ENCODE results near the gene CRIP2.
A peak's percentile ranks its signal among the peaks of the same experiment; 100 is the strongest.

Gene CRIP2

GRCh38 chr14:105488781-105489541, 14.3 kb downstream of the CRIP2 start:
- peaks cover 45 to 47% of the 10 kb centered on the region in 2 donors for H3K4me1 ChIP-seq (ENCODE audit: control insufficient read depth in 2 of 2, insufficient read depth in 2 of 2, low read length in 2 of 2)
- no peaks in the 10 kb centered on the region for H3K36me3 ChIP-seq (ENCODE audit: control insufficient read depth in 2 of 2, insufficient read depth in 2 of 2, low read length in 2 of 2)
- H3K27me3 ChIP-seq (ENCODE audit: control insufficient read depth in 2 of 2, insufficient read depth in 2 of 2, low read length in 2 of 2): no peaks in the 10 kb centered on the region
- H3K9me3 ChIP-seq (ENCODE audit: control insufficient read depth in 2 of 2, low read length in 2 of 2): no peaks in the 10 kb centered on the region
- peak overlapping the region; percentile 67 to 77 for H3K4me3 ChIP-seq (ENCODE audit: low read length in 2 of 2)
- H3K27ac ChIP-seq (ENCODE audit: low read depth in 2 of 2, low read length in 2 of 2): peak overlapping the region; percentile 94 to 95
- peak overlapping the region in 1 of 2 donors; percentile 63 for H3K9ac ChIP-seq (ENCODE audit: low read depth in 1 of 2, low read length in 2 of 2)

GRCh38 chr14:105489542-105490266, 15.1 kb downstream of the CRIP2 start:
- Histone ChIP-seq H3K27me3 (ENCODE audit: control insufficient read depth in 2 of 2, insufficient read depth in 2 of 2, low read length in 2 of 2) (no peaks in the 10 kb centered on the region), H3K4me1 (ENCODE audit: control insufficient read depth in 2 of 2, insufficient read depth in 2 of 2, low read length in 2 of 2) (peaks cover 37 to 42% of the 10 kb centered on the region in 2 donors), H3K36me3 (ENCODE audit: control insufficient read depth in 2 of 2, insufficient read depth in 2 of 2, low read length in 2 of 2) (no peaks in the 10 kb centered on the region), H3K4me3 (ENCODE audit: low read length in 2 of 2) (peak overlapping the region; percentile 69 to 77), H3K27ac (ENCODE audit: low read depth in 2 of 2, low read length in 2 of 2) (peak overlapping the region; percentile 94 to 95), H3K9ac (ENCODE audit: low read depth in 1 of 2, low read length in 2 of 2) (peak overlapping the region; percentile 79 to 85), H3K9me3 (ENCODE audit: control insufficient read depth in 2 of 2, low read length in 2 of 2) (no peaks in the 10 kb centered on the region)

GRCh38 chr14:105490267-105490571, 15.6 kb downstream of the CRIP2 start:
- Histone ChIP-seq H3K27ac (ENCODE audit: low read depth in 2 of 2, low read length in 2 of 2) (peak overlapping the region; percentile 94 to 95), H3K36me3 (ENCODE audit: control insufficient read depth in 2 of 2, insufficient read depth in 2 of 2, low read length in 2 of 2) (no peaks in the 10 kb centered on the region), H3K27me3 (ENCODE audit: control insufficient read depth in 2 of 2, insufficient read depth in 2 of 2, low read length in 2 of 2) (no peaks in the 10 kb centered on the region), H3K9ac (ENCODE audit: low read depth in 1 of 2, low read length in 2 of 2) (peak overlapping the region; percentile 79 to 85), H3K4me3 (ENCODE audit: low read length in 2 of 2) (peak overlapping the region; percentile 69 to 77), H3K4me1 (ENCODE audit: control insufficient read depth in 2 of 2, insufficient read depth in 2 of 2, low read length in 2 of 2) (peaks cover 35 to 39% of the 10 kb centered on the region in 2 donors), H3K9me3 (ENCODE audit: control insufficient read depth in 2 of 2, low read length in 2 of 2) (no peaks in the 10 kb centered on the region)

- no peaks in the 10 kb centered on the region for H3K36me3 ChIP-seq (ENCODE audit: control insufficient read depth in 2 of 2, insufficient read depth in 2 of 2, low read length in 2 of 2)
- H3K4me3 ChIP-seq (ENCODE audit: low read length in 2 of 2): peak within 1 kb of the TSS; percentile 69 to 85
- peak within 1 kb of the TSS; percentile 79 to 85 for H3K9ac ChIP-seq (ENCODE audit: low read depth in 1 of 2, low read length in 2 of 2)
- peaks cover 32 to 36% of the 10 kb centered on the region in 2 donors for H3K4me1 ChIP-seq (ENCODE audit: control insufficient read depth in 2 of 2, insufficient read depth in 2 of 2, low read length in 2 of 2)
- peak within 1 kb of the TSS; percentile 94 to 95 for H3K27ac ChIP-seq (ENCODE audit: low read depth in 2 of 2, low read length in 2 of 2)
- no peaks in the 10 kb centered on the region for H3K9me3 ChIP-seq (ENCODE audit: control insufficient read depth in 2 of 2, low read length in 2 of 2)
- H3K27me3 ChIP-seq (ENCODE audit: control insufficient read depth in 2 of 2, insufficient read depth in 2 of 2, low read length in 2 of 2): no peaks in the 10 kb centered on the region
These were observed 16.1 kb downstream of the CRIP2 start, which contains the start of gene TEDC1 for GRCh38 chr14:105490572-105491365. Gene TEDC1 (plus strand): TSS chr14:105491246. CDS start chr14:105491376, 130 bp downstream.

GRCh38 chr14:105491366-105491973, 16.8 kb downstream of the CRIP2 start:
- Histone ChIP-seq H3K36me3 (ENCODE audit: control insufficient read depth in 2 of 2, insufficient read depth in 2 of 2, low read length in 2 of 2) (no peaks in the 10 kb centered on the region), H3K9ac (ENCODE audit: low read depth in 1 of 2, low read length in 2 of 2) (peak overlapping the region; percentile 47 to 84), H3K27ac (ENCODE audit: low read depth in 2 of 2, low read length in 2 of 2) (peak overlapping the region; percentile 94 to 95), H3K9me3 (ENCODE audit: control insufficient read depth in 2 of 2, low read length in 2 of 2) (no peaks in the 10 kb centered on the region), H3K27me3 (ENCODE audit: control insufficient read depth in 2 of 2, insufficient read depth in 2 of 2, low read length in 2 of 2) (no peaks in the 10 kb centered on the region), H3K4me1 (ENCODE audit: control insufficient read depth in 2 of 2, insufficient read depth in 2 of 2, low read length in 2 of 2) (peaks cover 25 to 29% of the 10 kb centered on the region in 2 donors), H3K4me3 (ENCODE audit: low read length in 2 of 2) (peak overlapping the region; percentile 67 to 85)

GRCh38 chr14:105492031-105492970, 17.7 kb downstream of the CRIP2 start:
- Histone ChIP-seq H3K9ac (ENCODE audit: low read depth in 1 of 2, low read length in 2 of 2) (no peak overlapping the region), H3K4me1 (ENCODE audit: control insufficient read depth in 2 of 2, insufficient read depth in 2 of 2, low read length in 2 of 2) (peaks cover 21 to 24% of the 10 kb centered on the region in 2 donors)

GRCh38 chr14:105492971-105493871, 18.6 kb downstream of the CRIP2 start:
- Histone ChIP-seq H3K27ac (ENCODE audit: low read depth in 2 of 2, low read length in 2 of 2) (no peak overlapping the region), H3K9ac (ENCODE audit: low read depth in 1 of 2, low read length in 2 of 2) (no peak overlapping the region), H3K9me3 (ENCODE audit: control insufficient read depth in 2 of 2, low read length in 2 of 2) (no peaks in the 10 kb centered on the region), H3K27me3 (ENCODE audit: control insufficient read depth in 2 of 2, insufficient read depth in 2 of 2, low read length in 2 of 2) (no peaks in the 10 kb centered on the region), H3K4me1 (ENCODE audit: control insufficient read depth in 2 of 2, insufficient read depth in 2 of 2, low read length in 2 of 2) (peaks cover 15 to 18% of the 10 kb centered on the region in 2 donors), H3K36me3 (ENCODE audit: control insufficient read depth in 2 of 2, insufficient read depth in 2 of 2, low read length in 2 of 2) (no peaks in the 10 kb centered on the region), H3K4me3 (ENCODE audit: low read length in 2 of 2) (no peak overlapping the region)

More at GRCh38 chr14:105492031-105492970, 17.7 kb downstream of the CRIP2 start:
- Histone ChIP-seq H3K27ac (ENCODE audit: low read depth in 2 of 2, low read length in 2 of 2) (peak overlapping the region in 1 of 2 donors; percentile 13), H3K27me3 (ENCODE audit: control insufficient read depth in 2 of 2, insufficient read depth in 2 of 2, low read length in 2 of 2) (no peaks in the 10 kb centered on the region), H3K36me3 (ENCODE audit: control insufficient read depth in 2 of 2, insufficient read depth in 2 of 2, low read length in 2 of 2) (no peaks in the 10 kb centered on the region), H3K9me3 (ENCODE audit: control insufficient read depth in 2 of 2, low read length in 2 of 2) (no peaks in the 10 kb centered on the region), H3K4me3 (ENCODE audit: low read length in 2 of 2) (peak overlapping the region in 1 of 2 donors; percentile 67)

DNA sequence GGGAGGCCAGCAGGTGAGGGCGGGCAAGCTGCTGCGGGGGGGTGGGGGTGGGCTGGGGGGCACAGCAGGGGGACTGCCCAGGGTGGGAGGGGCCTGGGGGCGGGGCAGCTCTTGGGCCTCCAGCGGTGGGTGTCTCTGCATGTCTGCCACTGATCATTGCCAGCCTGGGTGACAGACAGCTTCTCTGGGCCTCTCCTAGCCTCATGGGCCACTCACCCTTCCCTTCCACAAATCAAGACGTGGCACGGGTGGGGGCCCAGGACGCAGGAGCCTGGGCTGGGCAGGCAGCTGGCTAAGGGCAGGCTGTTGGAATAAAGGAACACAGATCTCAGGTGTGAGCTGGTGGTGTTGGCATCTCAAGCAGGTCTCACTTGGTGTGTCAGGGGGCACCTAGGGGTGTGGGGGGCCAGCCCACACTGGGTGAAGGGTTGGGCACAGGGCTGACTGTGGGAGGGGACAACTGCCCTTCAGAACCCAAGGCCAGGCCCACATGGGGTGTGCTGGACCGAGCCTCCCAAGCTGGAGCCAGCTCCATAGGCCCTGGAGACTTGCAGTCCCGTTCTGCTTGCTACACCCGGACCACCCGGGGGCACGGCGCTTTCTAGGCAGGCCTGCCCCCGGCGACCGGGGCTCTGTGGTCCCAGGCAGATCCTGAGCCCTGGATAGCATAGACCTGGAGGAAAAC, 19.4 kb downstream of the CRIP2 start:
- Histone ChIP-seq H3K9me3 (ENCODE audit: control insufficient read depth in 2 of 2, low read length in 2 of 2) (no peaks in the 10 kb centered on the region), H3K36me3 (ENCODE audit: control insufficient read depth in 2 of 2, insufficient read depth in 2 of 2, low read length in 2 of 2) (no peaks in the 10 kb centered on the region), H3K4me1 (ENCODE audit: control insufficient read depth in 2 of 2, insufficient read depth in 2 of 2, low read length in 2 of 2) (peaks cover 7 to 10% of the 10 kb centered on the region in 2 donors), H3K27me3 (ENCODE audit: control insufficient read depth in 2 of 2, insufficient read depth in 2 of 2, low read length in 2 of 2) (no peaks in the 10 kb centered on the region), H3K27ac (ENCODE audit: low read depth in 2 of 2, low read length in 2 of 2) (no peak overlapping the region), H3K4me3 (ENCODE audit: low read length in 2 of 2) (no peak overlapping the region), H3K9ac (ENCODE audit: low read depth in 1 of 2, low read length in 2 of 2) (no peak overlapping the region)

All from mucosa of rectum (tissue), 2 donors.